Stimulated activated CD4-positive, alpha-beta T cell treated with anti-CD3 and anti-CD28 coated beads, Interleukin-4, amount 100 ng/mL, for 48 hours (primary cell): ENCODE results near the gene PNRC2.

Experiments used
- DNase-seq, 2 donors: peaks; one replicate each; pipeline ENCODE4 v3.0.0-alpha.2; 2020; ENCODE audit warnings: low read depth in 2 of 2

PNRC2 gene

GRCh38 chr1:23959461-23960290, at the start of gene PNRC2:
Gene PNRC2 (plus strand): TSS chr1:23959828. CDS start chr1:23961458, 1,630 bp downstream.
- peak; percentile 93 to 96 for DNase-seq

GRCh38 chr1:23910144-23910543, 49.5 kb upstream of the PNRC2 start:
- no peak for DNase-seq

GRCh38 chr1:23910553-23911246, 48.9 kb upstream of the PNRC2 start:
- DNase-seq: no peak

GRCh38 chr1:23911921-23912320, 47.7 kb upstream of the PNRC2 start:
- DNase-seq: no peak

GRCh38 chr1:23913212-23913880, 46.3 kb upstream of the PNRC2 start, which contains the start of gene CNR2:
Gene CNR2 (minus strand): TSS chr1:23913362. CDS start chr1:23875617, 37,745 bp downstream.
- DNase-seq: no peak

- DNase-seq: no peak
These were observed 44.7 kb upstream of the PNRC2 start for GRCh38 chr1:23914921-23915320.

- no peak for DNase-seq
These were observed 44.2 kb upstream of the PNRC2 start for GRCh38 chr1:23915466-23915865.

- DNase-seq: peak; percentile 18 to 32
These were observed 43.2 kb upstream of the PNRC2 start for GRCh38 chr1:23916209-23917131.

- DNase-seq: no peak
These were observed 37.2 kb upstream of the PNRC2 start for GRCh38 chr1:23922321-23922943.

GRCh38 chr1:23923592-23924499, 35.8 kb upstream of the PNRC2 start:
- DNase-seq: no peak

GRCh38 chr1:23924601-23925000, 35.0 kb upstream of the PNRC2 start:
- no peak for DNase-seq

GRCh38 chr1:23925279-23925678, 34.3 kb upstream of the PNRC2 start:
- DNase-seq: no peak

GRCh38 chr1:23927097-23927496, 32.5 kb upstream of the PNRC2 start:
- DNase-seq: no peak

- no peak for DNase-seq
These were observed 30.8 kb upstream of the PNRC2 start for GRCh38 chr1:23928789-23929188.

GRCh38 chr1:23930270-23930669, 29.4 kb upstream of the PNRC2 start:
- DNase-seq: no peak

- no peak for DNase-seq
These were observed 28.7 kb upstream of the PNRC2 start for GRCh38 chr1:23930861-23931490.

- no peak for DNase-seq
These were observed 28.1 kb upstream of the PNRC2 start for GRCh38 chr1:23931491-23931880.

- DNase-seq: no peak
These were observed 23.0 kb upstream of the PNRC2 start for GRCh38 chr1:23936481-23937176.

GRCh38 chr1:23947366-23947765, 12.3 kb upstream of the PNRC2 start:
- DNase-seq: no peak
